Caco-2 (cell line): ENCODE data around the gene AAMP. TPM values are rescaled to one million over a fixed set of nuclear protein-coding genes. Genes with fewer than 3 reads are reported as not detected.

Experiments used
- BruUV-seq: library from RNA; stranded (reverse); fragments of 400-500 nt; replicated peaks from 2 replicates; lab custom pipeline; 2021; lab: Mats Ljungman, UMichigan
- CTCF ChIA-PET: fragments of 300-600 bp; sonication (Branson Sonifier 250); formaldehyde crosslinking; loops from one replicate; lab custom pipeline; 2022; ENCODE audit warnings: antibody characterized with exemption; lab: Charles Lee
- POLR2A ChIA-PET: fragments of 300-600 bp; sonication (Branson Sonifier 250); formaldehyde crosslinking; loops from one replicate; lab custom pipeline; 2022; ENCODE audit warnings: antibody characterized with exemption; lab: Charles Lee
- DNase-seq, 2 experiments: peaks; one replicate each; pipeline versions ENCODE4 v3.0.0 to v3.0.0-alpha.2; 2020 to 2022
- H3K27me3 ChIP-seq: replicated peaks from 2 replicates; pipeline ENCODE4 v1.6.0; 2011; ENCODE audit warnings: low read length; ENCODE audit not compliant: control insufficient read depth, insufficient read depth
- H3K36me3 ChIP-seq: 2 replicates; pipeline ENCODE4 v1.5.1; 2011; ENCODE audit warnings: low read length; ENCODE audit not compliant: control insufficient read depth, insufficient read depth
- H3K4me1 ChIP-seq: fragments of 250-450 bp; sonication (Bioruptor Pico); 2 replicates; pipeline ENCODE4 v1.5.1; 2020; ENCODE audit warnings: mild to moderate bottlenecking
- H3K4me3 ChIP-seq: 2 replicates; pipeline ENCODE4 v1.5.1; 2011; ENCODE audit warnings: low read depth, mild to moderate bottlenecking, control low read depth, low read length
- H3K9me3 ChIP-seq: fragments of 250-450 bp; sonication (Bioruptor Pico); 2 replicates; pipeline ENCODE4 v1.5.1; 2020; ENCODE audit warnings: mild to moderate bottlenecking, moderate library complexity
- H3K27ac Mint-ChIP-seq: one replicate; pipeline ENCODE4 v1.8.0; 2022; ENCODE audit warnings: mixed read lengths; ENCODE audit not compliant: unreplicated experiment
- H3K27me3 Mint-ChIP-seq: one replicate; pipeline ENCODE4 v1.8.0; 2022; ENCODE audit warnings: mixed read lengths; ENCODE audit not compliant: insufficient read depth, unreplicated experiment
- H3K36me3 Mint-ChIP-seq: one replicate; pipeline ENCODE4 v1.8.0; 2022; ENCODE audit warnings: mild to moderate bottlenecking, mixed read lengths; ENCODE audit not compliant: insufficient read depth, unreplicated experiment
- H3K4me1 Mint-ChIP-seq: one replicate; pipeline ENCODE4 v1.8.0; 2022; ENCODE audit warnings: low read depth, mixed read lengths; ENCODE audit not compliant: unreplicated experiment
- H3K4me3 Mint-ChIP-seq: one replicate; pipeline ENCODE4 v1.8.0; 2022; ENCODE audit warnings: mild to moderate bottlenecking, moderate library complexity, mixed read lengths; ENCODE audit not compliant: unreplicated experiment
- H3K9me3 Mint-ChIP-seq: one replicate; pipeline ENCODE4 v1.8.0; 2022; ENCODE audit warnings: mixed read lengths; ENCODE audit not compliant: unreplicated experiment
- intact Hi-C: fragments of 100-400 bp; cut with micrococcal nuclease; formaldehyde crosslinking; loops from one replicate; pipeline ENCODE4 v1.10.0; 2022; ENCODE audit not compliant: unreplicated experiment
- total RNA-seq: library from RNA; stranded (reverse); gene quantifications from 2 replicates; pipeline ENCODE4 v1.2.3, GENCODE V29; 2022
- TF ChIP-seq, protein P1 (sequence below), 2 experiments: fragments of 200-600 bp in 1 of 2; IDR thresholded peaks; 1 replicate in 1 of 2; 2 replicates in 1 of 2; pipeline versions ENCODE4 v1.5.1 to v1.8.0; 2011 to 2022; ENCODE audit warnings: antibody characterized with exemption in 1 of 2, control low read depth in 1 of 2, inconsistent platforms in 1 of 2, low read depth in 1 of 2, low read length in 1 of 2, mild to moderate bottlenecking in 1 of 2, moderate library complexity in 1 of 2; ENCODE audit not compliant: insufficient read depth in 1 of 2, severe bottlenecking in 1 of 2, unreplicated experiment in 1 of 2

AAMP gene
- total RNA-seq, 1 experiment from 2014 or later: 125 TPM

DNA sequence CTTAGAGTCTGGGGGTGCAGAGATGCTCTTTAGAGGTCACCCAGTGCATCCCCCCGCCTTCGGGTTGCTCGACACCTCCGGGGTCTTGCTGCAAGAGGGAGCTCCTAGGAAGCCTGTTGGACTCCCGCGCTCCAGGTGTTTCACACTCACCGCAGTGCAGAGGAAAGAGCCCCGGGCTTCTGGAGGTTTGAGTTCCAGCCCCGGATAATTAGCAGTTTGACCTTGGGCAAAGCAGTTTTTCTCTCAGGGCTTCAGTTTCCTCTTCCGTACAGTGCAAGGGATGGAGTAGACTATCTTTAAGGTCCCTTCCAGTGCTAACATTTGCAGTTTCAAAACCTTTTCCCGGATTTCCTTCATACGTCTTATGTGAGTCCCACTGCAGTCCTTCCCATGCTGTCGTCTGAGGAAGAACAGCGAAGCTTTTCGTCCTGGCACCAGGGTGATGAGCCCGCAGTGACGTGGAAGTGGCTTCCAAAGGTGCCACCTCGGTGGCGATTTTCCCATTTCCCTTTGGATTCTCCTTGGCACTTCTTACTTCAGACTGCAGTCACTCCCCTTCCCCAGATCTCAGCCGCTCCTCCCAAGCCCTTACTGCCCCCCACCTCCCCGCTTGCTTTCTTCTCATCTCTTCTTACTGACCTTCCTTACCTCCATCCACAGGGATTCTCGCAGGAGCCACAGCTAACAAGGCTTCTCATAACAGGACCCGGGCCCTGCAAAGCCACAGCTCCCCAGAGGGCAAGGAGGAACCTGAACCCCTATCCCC, 967 bp upstream of the AAMP start:
- H3K9me3 Mint-ChIP-seq: no peaks in the 10 kb centered on the region
- ChIA-PET POLR2A (interaction anchor here (1.0 to 1.5 kb wide), 11 partner anchors 10 to 297 kb away, joined by 3 to 20 read pairs (median 5); partner anchors contain the start of genes GPBAR1, TMBIM1 and USP37), CTCF (interaction anchor here (1.0 to 7.0 kb wide), 8 partner anchors 13 to 388 kb away, joined by 3 to 121 read pairs (median 6); partner anchors contain the start of genes BCS1L, CATIP, TMBIM1 and ZNF142)
- Histone ChIP-seq H3K9me3 (no peaks in the 10 kb centered on the region), H3K4me3 (peak overlapping the region; percentile 65), H3K4me1 (peaks cover 4% of the 10 kb centered on the region; the same call in 1 of the 2 replicates), H3K36me3 (peaks cover 7% of the 10 kb centered on the region; the same call in 1 of the 2 replicates), H3K27me3 (no peaks in the 10 kb centered on the region)
- no peaks in the 10 kb centered on the region for H3K27me3 Mint-ChIP-seq
- no TSS peak for BruUV-seq
- no peak for DNase-seq
- peak overlapping the region; percentile 91 for H3K4me3 Mint-ChIP-seq
- H3K4me1 Mint-ChIP-seq: peaks cover 13% of the 10 kb centered on the region
- peaks cover 64% of the 10 kb centered on the region for H3K36me3 Mint-ChIP-seq
- H3K27ac Mint-ChIP-seq: peak overlapping the region; percentile 93
- intact Hi-C loops: loop anchor here (1.0 to 10.0 kb wide), 4 partner anchors 54 to 374 kb away; partner anchors contain the start of gene ARPC2
- TF ChIP-seq, protein P1, sequence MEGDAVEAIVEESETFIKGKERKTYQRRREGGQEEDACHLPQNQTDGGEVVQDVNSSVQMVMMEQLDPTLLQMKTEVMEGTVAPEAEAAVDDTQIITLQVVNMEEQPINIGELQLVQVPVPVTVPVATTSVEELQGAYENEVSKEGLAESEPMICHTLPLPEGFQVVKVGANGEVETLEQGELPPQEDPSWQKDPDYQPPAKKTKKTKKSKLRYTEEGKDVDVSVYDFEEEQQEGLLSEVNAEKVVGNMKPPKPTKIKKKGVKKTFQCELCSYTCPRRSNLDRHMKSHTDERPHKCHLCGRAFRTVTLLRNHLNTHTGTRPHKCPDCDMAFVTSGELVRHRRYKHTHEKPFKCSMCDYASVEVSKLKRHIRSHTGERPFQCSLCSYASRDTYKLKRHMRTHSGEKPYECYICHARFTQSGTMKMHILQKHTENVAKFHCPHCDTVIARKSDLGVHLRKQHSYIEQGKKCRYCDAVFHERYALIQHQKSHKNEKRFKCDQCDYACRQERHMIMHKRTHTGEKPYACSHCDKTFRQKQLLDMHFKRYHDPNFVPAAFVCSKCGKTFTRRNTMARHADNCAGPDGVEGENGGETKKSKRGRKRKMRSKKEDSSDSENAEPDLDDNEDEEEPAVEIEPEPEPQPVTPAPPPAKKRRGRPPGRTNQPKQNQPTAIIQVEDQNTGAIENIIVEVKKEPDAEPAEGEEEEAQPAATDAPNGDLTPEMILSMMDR (IDR thresholded peaks at IDR 0.05; ENCODE audit: insufficient read depth in 1 of 2, low read depth in 1 of 2, low read length in 1 of 2, severe bottlenecking in 1 of 2, unreplicated experiment in 1 of 2): no peak

DNA sequence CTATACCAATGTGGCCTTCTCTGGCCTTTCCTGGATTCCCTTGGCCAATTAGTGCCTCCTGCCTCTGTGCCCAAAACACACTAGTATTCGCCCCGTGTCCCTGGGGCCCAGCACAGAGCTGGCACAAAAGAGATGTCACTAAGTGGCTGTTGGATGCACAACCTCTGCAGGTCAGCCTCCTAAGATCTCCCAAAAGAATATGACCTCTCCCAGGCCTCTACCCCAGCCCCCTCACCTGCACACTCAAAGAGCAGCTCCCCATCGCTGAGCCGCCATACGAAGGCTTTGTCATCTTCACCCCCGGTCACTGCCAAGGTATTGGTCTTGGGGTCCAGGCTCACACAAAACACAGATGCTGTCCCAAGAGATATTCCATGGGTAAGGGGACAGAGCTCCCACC, 2.7 kb downstream of the AAMP start:
- DNase-seq: no peak
- Mint-ChIP-seq H3K27me3 (no peaks in the 10 kb centered on the region), H3K27ac (no peak overlapping the region), H3K4me1 (peaks cover 5% of the 10 kb centered on the region), H3K36me3 (peaks cover 67% of the 10 kb centered on the region), H3K4me3 (no peak overlapping the region), H3K9me3 (no peaks in the 10 kb centered on the region)
- TF ChIP-seq, protein P1 (IDR thresholded peaks at IDR 0.05; ENCODE audit: insufficient read depth in 1 of 2, low read depth in 1 of 2, low read length in 1 of 2, severe bottlenecking in 1 of 2, unreplicated experiment in 1 of 2): no peak
- CTCF ChIA-PET: no interaction called here
- H3K4me1 ChIP-seq: peaks cover 20% of the 10 kb centered on the region
- no TSS peak for BruUV-seq
- H3K27me3 ChIP-seq: no peaks in the 10 kb centered on the region
- POLR2A ChIA-PET: no interaction called here
- no peak overlapping the region for H3K4me3 ChIP-seq
- peaks cover 6% of the 10 kb centered on the region; the same call in 1 of the 2 replicates for H3K36me3 ChIP-seq
- H3K9me3 ChIP-seq: no peaks in the 10 kb centered on the region
- intact Hi-C loops: no loop called here

DNA sequence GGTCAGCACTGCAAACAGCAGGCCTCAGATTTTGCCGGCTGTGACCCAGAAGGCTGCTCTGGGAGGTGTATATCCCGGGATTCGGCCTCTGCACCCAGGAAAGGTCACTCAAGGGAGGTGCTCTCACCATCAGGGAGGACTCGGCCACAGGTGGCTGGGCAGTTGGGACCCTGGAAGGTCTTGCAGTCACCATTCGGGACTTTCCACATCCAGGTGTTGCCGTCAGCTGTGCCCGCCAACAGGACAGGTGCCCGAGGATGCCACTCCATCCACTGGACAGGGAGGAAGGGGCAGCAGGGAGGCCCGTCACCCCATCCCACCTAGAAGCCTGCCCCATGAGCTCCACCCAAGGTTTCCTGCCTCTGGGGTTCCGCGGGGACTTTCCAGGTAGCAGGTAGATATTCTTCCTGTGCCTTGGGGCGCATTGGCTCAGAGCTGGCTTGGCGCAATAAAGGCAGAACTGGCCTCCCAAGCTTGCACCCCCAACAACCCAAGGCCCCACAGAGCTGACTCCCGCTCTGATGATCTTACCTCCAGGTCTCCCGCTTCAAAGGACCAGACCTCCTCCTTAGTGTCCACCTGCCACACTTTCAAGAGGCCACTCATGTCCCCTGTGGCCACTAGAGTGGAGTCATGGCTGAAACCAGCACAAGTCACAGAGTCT, 3.5 kb downstream of the AAMP start:
- POLR2A ChIA-PET: no interaction called here
- no peak for DNase-seq
- TF ChIP-seq, protein P1 (IDR thresholded peaks at IDR 0.05; ENCODE audit: insufficient read depth in 1 of 2, low read depth in 1 of 2, low read length in 1 of 2, severe bottlenecking in 1 of 2, unreplicated experiment in 1 of 2): no peak
- no peaks in the 10 kb centered on the region for H3K4me1 Mint-ChIP-seq
- Histone ChIP-seq H3K9me3 (no peaks in the 10 kb centered on the region), H3K4me1 (peaks cover 20% of the 10 kb centered on the region), H3K27me3 (no peaks in the 10 kb centered on the region), H3K36me3 (peaks cover 6% of the 10 kb centered on the region; the same call in 1 of the 2 replicates), H3K4me3 (no peak overlapping the region)
- H3K9me3 Mint-ChIP-seq: no peaks in the 10 kb centered on the region
- no TSS peak for BruUV-seq
- H3K4me3 Mint-ChIP-seq: no peak overlapping the region
- CTCF ChIA-PET: no interaction called here
- peak overlapping the region; percentile 55 for H3K27ac Mint-ChIP-seq
- H3K27me3 Mint-ChIP-seq: no peaks in the 10 kb centered on the region
- peaks cover 62% of the 10 kb centered on the region for H3K36me3 Mint-ChIP-seq
- intact Hi-C loops: no loop called here
